ENCODE results near the gene ERGIC1. TPM values are rescaled to one million over a fixed set of nuclear protein-coding genes. Genes with fewer than 3 reads are reported as not detected.

ERGIC1 gene
- total RNA-seq, 4 donors from 2014 or later, result 54.4 to 108 (median 88.0) TPM

GRCh38 chr5:172820046-172820767 lies 13.8 kb upstream of the ERGIC1 start:
- no peaks in the 10 kb centered on the region for H3K27me3 ChIP-seq
- no peaks in the 10 kb centered on the region for H3K36me3 ChIP-seq
- peak in 1 of 2 donors; percentile 24 for ATAC-seq
- peak overlapping the region in 1 of 4 donors; percentile 41 for H3K27ac ChIP-seq
- no peaks in the 10 kb centered on the region for H3K9me3 ChIP-seq
- no peaks in the 10 kb centered on the region for H3K4me1 ChIP-seq
- TF ChIP-seq POLR2A (IDR thresholded peaks at IDR 0.05) (no peak), CTCF (IDR thresholded peaks at IDR 0.05 in 4 of 5, conservative IDR thresholded peaks at IDR 0.05 in 1 of 5) (no peak)
- in situ Hi-C loops (cut with MboI; ENCODE audit: low sequenced_read_pairs in 4 of 4) (no loop called here), intact Hi-C loops (cut with DNase I; ENCODE audit: low total_unique reads) (no loop called here)
- DNase-seq, result no peak
- H3K4me3 ChIP-seq, result no peak overlapping the region

- Histone ChIP-seq H3K27me3 (no peaks in the 10 kb centered on the region), H3K4me1 (no peaks in the 10 kb centered on the region), H3K36me3 (no peaks in the 10 kb centered on the region), H3K27ac (no peak overlapping the region), H3K9me3 (no peaks in the 10 kb centered on the region), H3K4me3 (no peak overlapping the region)
- no peak for ATAC-seq
- TF ChIP-seq CTCF (IDR thresholded peaks at IDR 0.05 in 4 of 5, conservative IDR thresholded peaks at IDR 0.05 in 1 of 5) (no peak), POLR2A (IDR thresholded peaks at IDR 0.05) (no peak)
- DNase-seq, result no peak
- intact Hi-C loops (cut with DNase I; ENCODE audit: low total_unique reads) (no loop called here), in situ Hi-C loops (cut with MboI; ENCODE audit: low sequenced_read_pairs in 4 of 4) (no loop called here)
Observed at GRCh38 chr5:172821340-172821985, 12.6 kb upstream of the ERGIC1 start.

- intact Hi-C loops (cut with DNase I; ENCODE audit: low total_unique reads), result no loop called here
- in situ Hi-C loops (cut with MboI; ENCODE audit: low sequenced_read_pairs in 4 of 4), result no loop called here
- H3K9me3 ChIP-seq, result no peaks in the 10 kb centered on the region
- H3K4me1 ChIP-seq, result no peaks in the 10 kb centered on the region
- H3K27me3 ChIP-seq, result no peaks in the 10 kb centered on the region
- DNase-seq, result no peak
- H3K36me3 ChIP-seq, result no peaks in the 10 kb centered on the region
- no peak overlapping the region for H3K4me3 ChIP-seq
- no peak overlapping the region for H3K27ac ChIP-seq
- ATAC-seq, result no peak
- TF ChIP-seq POLR2A (IDR thresholded peaks at IDR 0.05) (no peak), CTCF (IDR thresholded peaks at IDR 0.05 in 4 of 5, conservative IDR thresholded peaks at IDR 0.05 in 1 of 5) (no peak)
Observed at GRCh38 chr5:172823840-172824362, 10.2 kb upstream of the ERGIC1 start.

- H3K4me3 ChIP-seq, result no peak overlapping the region
- intact Hi-C loops (cut with DNase I; ENCODE audit: low total_unique reads) (no loop called here), in situ Hi-C loops (cut with MboI; ENCODE audit: low sequenced_read_pairs in 4 of 4) (no loop called here)
- DNase-seq (no peak), ATAC-seq (no peak)
- no peaks in the 10 kb centered on the region for H3K4me1 ChIP-seq
- H3K9me3 ChIP-seq, result no peaks in the 10 kb centered on the region
- no peaks in the 10 kb centered on the region for H3K36me3 ChIP-seq
- no peaks in the 10 kb centered on the region for H3K27me3 ChIP-seq
- no peak overlapping the region for H3K27ac ChIP-seq
- no peak for TF ChIP-seq CTCF (IDR thresholded peaks at IDR 0.05 in 4 of 5, conservative IDR thresholded peaks at IDR 0.05 in 1 of 5)
Observed at GRCh38 chr5:172825610-172826204, 8.3 kb upstream of the ERGIC1 start.
